GM12878 (cell line): Measurements from ENCODE around the gene SPDYE4. TPM values are rescaled to one million over a fixed set of nuclear protein-coding genes. Genes with fewer than 3 reads are reported as not detected.

ENCODE experiments used
- ATAC-seq: fragments of 200-7000 bp; cut with Tn5 transposase; 3 replicates; pipeline ENCODE4 v1.9.1; 2020; ENCODE audit warnings: mild to moderate bottlenecking, moderate library complexity
- BruUV-seq: library from RNA; stranded (reverse); fragments of 400-500 nt; replicated peaks from 2 replicates; lab custom pipeline; 2021; lab: Mats Ljungman, UMichigan
- CTCF ChIA-PET: fragments of 300-600 bp; sonication (Branson Sonifier 250); formaldehyde crosslinking; extraction: SDS; loops from one replicate; lab custom pipeline; 2021; ENCODE audit warnings: inconsistent platforms; lab: Yijun Ruan, JAX
- POLR2A ChIA-PET: fragments of 350-600 bp; formaldehyde crosslinking; extraction: SDS; loops from one replicate; lab custom pipeline; 2021; ENCODE audit warnings: inconsistent platforms; lab: Charles Lee
- RAD21 ChIA-PET: fragments of 300-600 bp; sonication (Branson Sonifier 250); formaldehyde crosslinking; loops from one replicate; lab custom pipeline; 2023; ENCODE audit warnings: antibody characterized with exemption; ENCODE audit not compliant: unreplicated experiment; lab: Charles Lee
- SMC1A ChIA-PET: fragments of 300-600 bp; sonication (Branson Sonifier 250); formaldehyde crosslinking; loops from one replicate; lab custom pipeline; 2023; ENCODE audit not compliant: unreplicated experiment, uncharacterized antibody; lab: Charles Lee
- DNase-seq: peaks from one replicate; pipeline ENCODE4 v3.0.0-alpha.2; 2011; ENCODE audit warnings: low read depth, low spot score
- FAIRE-seq: peaks from 3 replicates; lab custom pipeline; 2011; peaks lifted over from hg19 to GRCh38; lab: Jason Lieb, UNC
- H2AFZ ChIP-seq: 2 replicates; pipeline ENCODE4 v1.6.0; 2011; ENCODE audit warnings: low read depth, low read length, control low read depth; ENCODE audit not compliant: control insufficient read depth
- H3K27ac ChIP-seq: 2 replicates; pipeline ENCODE4 v1.5.1; 2011; ENCODE audit warnings: control low read depth; ENCODE audit not compliant: control insufficient read depth, insufficient read depth
- H3K27me3 ChIP-seq, 2 experiments: replicated peaks in 1 of 2; 2 replicates each; pipeline versions ENCODE4 v1.6.0 to v1.6.1; 2011; ENCODE audit warnings: low read length in 1 of 2; ENCODE audit not compliant: control insufficient read depth in 2 of 2, insufficient read depth in 2 of 2
- H3K36me3 ChIP-seq, 2 experiments: 2 replicates each; pipeline ENCODE4 v1.5.1; 2011; ENCODE audit warnings: low read length in 1 of 2; ENCODE audit not compliant: control insufficient read depth in 2 of 2, insufficient read depth in 2 of 2
- H3K4me1 ChIP-seq: 2 replicates; pipeline ENCODE4 v1.6.1; 2011; ENCODE audit warnings: mild to moderate bottlenecking, low read length, moderate library complexity, mixed read lengths; ENCODE audit not compliant: control insufficient read depth, insufficient read depth
- H3K4me2 ChIP-seq: 2 replicates; pipeline ENCODE4 v1.6.0; 2011; ENCODE audit warnings: control low read depth; ENCODE audit not compliant: control insufficient read depth, insufficient read depth
- H3K4me3 ChIP-seq: fragments of 200-600 bp; sonication (generic); 2 replicates; pipeline ENCODE4 v1.5.1; 2016
- H3K79me2 ChIP-seq: 2 replicates; pipeline ENCODE4 v1.6.0; 2011; ENCODE audit warnings: low read length; ENCODE audit not compliant: control insufficient read depth, insufficient read depth
- H3K9ac ChIP-seq: 2 replicates; pipeline ENCODE4 v1.8.0; 2011; ENCODE audit warnings: low read length, control low read depth, mixed read lengths; ENCODE audit not compliant: control insufficient read depth, insufficient read depth
- H3K9me3 ChIP-seq: replicated peaks from 3 replicates; pipeline ENCODE4 v1.5.1; 2011; ENCODE audit warnings: mild to moderate bottlenecking, low read length; ENCODE audit not compliant: control insufficient read depth, insufficient read depth
- H4K20me1 ChIP-seq: 2 replicates; pipeline ENCODE4 v1.6.0; 2011; ENCODE audit not compliant: control insufficient read depth, insufficient read depth
- BCL11A ChIP-seq: IDR thresholded peaks from 2 replicates; pipeline ENCODE4 v1.6.1; 2011; ENCODE audit warnings: low read depth, low read length
- BCL3 ChIP-seq: IDR thresholded peaks from 2 replicates; pipeline ENCODE4 v1.6.1; 2011; ENCODE audit warnings: borderline replicate concordance, low read depth, mild to moderate bottlenecking, moderate library complexity, low read length; ENCODE audit not compliant: insufficient read depth, poor library complexity, severe bottlenecking
- FOS ChIP-seq: IDR thresholded peaks from 3 replicates; pipeline ENCODE4 v1.6.1; 2011; ENCODE audit warnings: borderline replicate concordance; ENCODE audit not compliant: insufficient read length; ENCODE audit errors: extremely low read depth
- FOXK2 ChIP-seq: fragments of 450-650 bp; IDR thresholded peaks from 2 replicates; pipeline ENCODE4 v1.6.1; 2017; ENCODE audit warnings: mild to moderate bottlenecking, moderate library complexity
- GABPA ChIP-seq: IDR thresholded peaks from 2 replicates; pipeline ENCODE4 v1.6.1; 2014; ENCODE audit warnings: antibody characterized with exemption, low read depth, mild to moderate bottlenecking, inconsistent platforms
- JUNB ChIP-seq: IDR thresholded peaks from 2 replicates; pipeline ENCODE4 v1.6.1; 2016; ENCODE audit warnings: antibody characterized with exemption, mild to moderate bottlenecking
- RELA ChIP-seq: fragments of 450-650 bp; IDR thresholded peaks from 2 replicates; pipeline ENCODE4 v1.8.0; 2014; ENCODE audit warnings: borderline replicate concordance; ENCODE audit not compliant: partially characterized antibody
- REST ChIP-seq: IDR thresholded peaks from 2 replicates; pipeline ENCODE4 v1.6.1; 2012; ENCODE audit warnings: mild to moderate bottlenecking, low read depth, low read length
- WGBS: methylation state at CpG from one replicate; pipeline ENCODE4 v1.1.6; 2016; ENCODE audit warnings: low lambda C conversion rate; ENCODE audit not compliant: insufficient replicate concordance, insufficient coverage; ENCODE audit errors: missing lambda C conversion rate; 5-methylcytosine and 5-hydroxymethylcytosine counted together
- in situ Hi-C: fragments of 300-500 bp; cut with MboI; formaldehyde crosslinking; loops from 9 replicates; pipeline ENCODE4 v1.14.3; 2018; ENCODE audit warnings: mixed read lengths
- intact Hi-C: fragments of 100-400 bp; cut with micrococcal nuclease; formaldehyde crosslinking; loops from one replicate; pipeline ENCODE4 v1.14.2; 2022; ENCODE audit not compliant: unreplicated experiment
- polyA plus RNA-seq, 11 experiments: library from polyadenylated mRNA; depleted of rRNA in 4 of 11; unstranded in 6 of 11; stranded (reverse) in 5 of 11; fragments of >200 nt; fragmentation: Nextera tagmentation in 4 of 11; fragmentation: Illumina TruSeq in 1 of 11; extraction: Ambion mirVana in 4 of 11; extraction: Trizol in 1 of 11; gene quantifications; 1 replicate in 1 of 11; 2 replicates in 10 of 11; pipeline versions ENCODE4 v1.2.1 to v1.2.3, GENCODE V29; 2011 to 2016; ENCODE audit warnings: inconsistent platforms in 2 of 11, missing spikeins in 2 of 11, low read depth in 1 of 11
- total RNA-seq, 4 experiments: library from RNA; depleted of rRNA in 3 of 4; stranded (reverse); fragments of >200 nt in 3 of 4; fragmentation: Illumina TruSeq in 1 of 4; extraction: Trizol in 1 of 4; gene quantifications; 2 replicates each; pipeline versions ENCODE4 v1.2.1 to v1.2.3, GENCODE V29; 2013 to 2021
- TF ChIP-seq, protein P1 (sequence below): IDR thresholded peaks from 2 replicates; pipeline ENCODE4 v1.6.1; 2012; ENCODE audit warnings: low read length, inconsistent platforms
- TF ChIP-seq, protein P2 (sequence below): IDR thresholded peaks from 2 replicates; pipeline ENCODE4 v1.6.1; 2012; ENCODE audit warnings: low read depth, low read length, improper control_type of control experiment

Gene SPDYE4
- total and polyA plus RNA-seq, 10 of the 15 experiments (the other 5 are each of a cell fraction or from before 2014, with no cell fraction given): 0.07 to 0.18 TPM; not detected in 8

DNA sequence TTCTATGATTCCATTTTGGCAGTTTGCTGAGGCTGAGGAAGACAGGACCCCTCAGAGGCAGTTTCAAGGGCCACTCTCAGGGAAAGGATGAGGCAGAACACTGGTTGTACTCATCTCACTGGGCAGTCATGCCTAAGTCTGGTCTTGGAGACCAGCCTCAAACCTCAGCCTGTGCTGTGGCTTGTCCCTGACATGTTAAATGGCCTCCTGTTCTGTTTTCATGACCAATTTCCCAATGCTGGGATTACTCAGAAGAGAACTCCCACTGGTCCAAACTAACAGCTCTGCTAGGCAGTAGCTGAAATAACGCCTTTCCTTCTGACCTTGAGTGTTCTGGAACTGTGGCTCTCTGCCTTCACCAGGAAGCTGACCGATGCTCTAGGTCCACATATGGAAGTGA is 8.4 kb upstream of the SPDYE4 start:
- ChIA-PET POLR2A (no interaction called here), CTCF (interaction anchor here (1.5 kb wide), 1 partner anchor 19 kb away, joined by 7 read pairs; no protein-coding TSS in a partner anchor)

DNA sequence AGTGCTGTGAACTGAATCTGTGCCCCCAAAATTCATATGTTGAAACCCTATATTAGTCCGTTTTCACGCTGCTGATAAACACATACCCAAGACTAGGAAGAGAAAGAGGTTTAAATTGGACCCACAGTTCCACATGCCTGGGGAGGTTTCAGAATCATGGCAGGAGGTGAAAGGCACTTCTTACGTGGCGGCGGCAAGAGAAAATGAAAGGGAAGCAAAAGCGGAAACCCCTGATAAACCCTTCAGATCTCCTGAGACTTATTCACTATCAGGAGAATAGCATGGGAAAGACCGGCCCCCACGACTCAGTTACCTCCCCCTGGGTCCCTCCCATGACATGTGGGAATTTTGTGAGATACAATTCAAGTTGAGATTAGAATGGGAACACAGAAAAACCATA is 3.7 kb upstream of the SPDYE4 start:
- Histone ChIP-seq H4K20me1 (no peaks in the 10 kb centered on the region), H3K9ac (no peak overlapping the region), H3K36me3 (no peaks in the 10 kb centered on the region), H3K27ac (no peak overlapping the region), H3K4me3 (no peak overlapping the region), H2AFZ (no peak overlapping the region), H3K4me2 (no peak overlapping the region), H3K79me2 (no peaks in the 10 kb centered on the region), H3K27me3 (no peaks in the 10 kb centered on the region; a peak in 1 of 4 replicates), H3K4me1 (no peaks in the 10 kb centered on the region), H3K9me3 (no peaks in the 10 kb centered on the region)
- ChIA-PET RAD21 (no interaction called here), CTCF (no interaction called here), POLR2A (no interaction called here), SMC1A (no interaction called here)
- DNase-seq (no peak), ATAC-seq (no peak), FAIRE-seq (no peak)
- 56% methylated on average over 8 of the region's 8 CpGs for WGBS
- in situ Hi-C loops (no loop called here), intact Hi-C loops (no loop called here)
- no TSS peak for BruUV-seq
- TF ChIP-seq BCL11A (no peak), FOXK2 (no peak), REST (no peak), RELA (no peak), GABPA (no peak), BCL3 (no peak), FOS (no peak)
- TF ChIP-seq, protein P1, sequence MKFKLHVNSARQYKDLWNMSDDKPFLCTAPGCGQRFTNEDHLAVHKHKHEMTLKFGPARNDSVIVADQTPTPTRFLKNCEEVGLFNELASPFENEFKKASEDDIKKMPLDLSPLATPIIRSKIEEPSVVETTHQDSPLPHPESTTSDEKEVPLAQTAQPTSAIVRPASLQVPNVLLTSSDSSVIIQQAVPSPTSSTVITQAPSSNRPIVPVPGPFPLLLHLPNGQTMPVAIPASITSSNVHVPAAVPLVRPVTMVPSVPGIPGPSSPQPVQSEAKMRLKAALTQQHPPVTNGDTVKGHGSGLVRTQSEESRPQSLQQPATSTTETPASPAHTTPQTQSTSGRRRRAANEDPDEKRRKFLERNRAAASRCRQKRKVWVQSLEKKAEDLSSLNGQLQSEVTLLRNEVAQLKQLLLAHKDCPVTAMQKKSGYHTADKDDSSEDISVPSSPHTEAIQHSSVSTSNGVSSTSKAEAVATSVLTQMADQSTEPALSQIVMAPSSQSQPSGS: no peak
- TF ChIP-seq, protein P2, sequence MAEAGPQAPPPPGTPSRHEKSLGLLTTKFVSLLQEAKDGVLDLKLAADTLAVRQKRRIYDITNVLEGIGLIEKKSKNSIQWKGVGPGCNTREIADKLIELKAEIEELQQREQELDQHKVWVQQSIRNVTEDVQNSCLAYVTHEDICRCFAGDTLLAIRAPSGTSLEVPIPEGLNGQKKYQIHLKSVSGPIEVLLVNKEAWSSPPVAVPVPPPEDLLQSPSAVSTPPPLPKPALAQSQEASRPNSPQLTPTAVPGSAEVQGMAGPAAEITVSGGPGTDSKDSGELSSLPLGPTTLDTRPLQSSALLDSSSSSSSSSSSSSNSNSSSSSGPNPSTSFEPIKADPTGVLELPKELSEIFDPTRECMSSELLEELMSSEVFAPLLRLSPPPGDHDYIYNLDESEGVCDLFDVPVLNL: no peak

More for the DNA sequence above, 8.4 kb upstream of the SPDYE4 start:
- no peak overlapping the region for H3K4me2 ChIP-seq
- no peaks in the 10 kb centered on the region for H3K79me2 ChIP-seq
- no peaks in the 10 kb centered on the region for H3K36me3 ChIP-seq
- ChIA-PET SMC1A (no interaction called here), RAD21 (no interaction called here)
- intact Hi-C loops: no loop called here
- H3K27me3 ChIP-seq: no peaks in the 10 kb centered on the region; a peak in 1 of 4 replicates
- BruUV-seq: no TSS peak
- no peak for ATAC-seq
- H3K4me3 ChIP-seq: no peak overlapping the region
- in situ Hi-C loops: no loop called here
- no peaks in the 10 kb centered on the region for H4K20me1 ChIP-seq
- no peak overlapping the region for H3K27ac ChIP-seq
- FAIRE-seq: no peak
- no peaks in the 10 kb centered on the region for H3K4me1 ChIP-seq
- H3K9me3 ChIP-seq: no peaks in the 10 kb centered on the region
- H3K9ac ChIP-seq: no peak overlapping the region
- no peak overlapping the region for H2AFZ ChIP-seq
- TF ChIP-seq JUNB: no peak
- TF ChIP-seq, all 136 proteins: peak for 0
- DNase-seq: no peak
- 79% methylated on average over 2 of the region's 2 CpGs for WGBS
